Smooth muscle cell (in vitro differentiated cells): Measurements from ENCODE around the gene NKAIN2. TPM values are rescaled to one million over a fixed set of nuclear protein-coding genes. Genes with fewer than 3 reads are reported as not detected.
A peak's percentile ranks its signal among the peaks of the same experiment; 100 is the strongest.
"Not testable (repeated sequence)": the region's sequence is repeated elsewhere in the genome, so short reads cannot be mapped to it uniquely, and the experiment has no call there.

Source experiments
- DNase-seq: peaks from one replicate; lab custom pipeline; 2025; ENCODE audit not compliant: unreplicated experiment; lab: John Stamatoyannopoulos, UW
- H2AFZ ChIP-seq: fragments of 200-600 bp; sonication (generic); 2 replicates; pipeline ENCODE4 v1.6.0; 2016; ENCODE audit warnings: antibody characterized with exemption, low read depth, mild to moderate bottlenecking
- H3F3A ChIP-seq: fragments of 200-600 bp; sonication (generic); 2 replicates; pipeline ENCODE4 v1.6.0; 2017; ENCODE audit warnings: antibody characterized with exemption, low read depth
- H3K27ac ChIP-seq: fragments of 200-600 bp; sonication (generic); 2 replicates; pipeline ENCODE4 v1.5.1; 2016; ENCODE audit warnings: low read depth, mild to moderate bottlenecking
- H3K27me3 ChIP-seq: fragments of 200-600 bp; sonication (generic); 2 replicates; pipeline ENCODE4 v1.6.1; 2016; ENCODE audit warnings: low read depth, mild to moderate bottlenecking
- H3K36me3 ChIP-seq: fragments of 200-600 bp; sonication (generic); 2 replicates; pipeline ENCODE4 v1.5.1; 2016; ENCODE audit warnings: low read depth
- H3K4me1 ChIP-seq: fragments of 200-600 bp; sonication (generic); 2 replicates; pipeline ENCODE4 v1.5.1; 2016; ENCODE audit warnings: low read depth
- H3K4me2 ChIP-seq: fragments of 200-600 bp; sonication (generic); 2 replicates; pipeline ENCODE4 v1.6.0; 2016; ENCODE audit warnings: mild to moderate bottlenecking
- H3K4me3 ChIP-seq: fragments of 200-600 bp; sonication (generic); 2 replicates; pipeline ENCODE4 v1.5.1; 2016; ENCODE audit warnings: mild to moderate bottlenecking
- H3K79me2 ChIP-seq: fragments of 200-600 bp; sonication (generic); 2 replicates; pipeline ENCODE4 v1.6.0; 2016; ENCODE audit warnings: low read depth, mild to moderate bottlenecking
- H3K9ac ChIP-seq: fragments of 200-600 bp; sonication (generic); 2 replicates; pipeline ENCODE4 v1.6.0; 2016; ENCODE audit warnings: low read depth
- H3K9me3 ChIP-seq: fragments of 200-600 bp; sonication (generic); replicated peaks from 2 replicates; pipeline ENCODE4 v1.5.1; 2016; ENCODE audit warnings: low read depth
- H4K20me1 ChIP-seq: fragments of 200-600 bp; sonication (generic); 2 replicates; pipeline ENCODE4 v1.6.0; 2016; ENCODE audit warnings: low read depth
- WGBS: methylation state at CpG from one replicate; pipeline ENCODE4 v1.1.7; 2016; ENCODE audit warnings: low lambda C conversion rate; 5-methylcytosine and 5-hydroxymethylcytosine counted together
- polyA plus RNA-seq: library from polyadenylated mRNA; unstranded; fragments of >200 nt; fragmentation: Nextera tagmentation; extraction: Ambion mirVana; gene quantifications from 2 replicates; pipeline ENCODE4 v1.2.1, GENCODE V29; 2016
- total RNA-seq: library from RNA; depleted of rRNA; stranded (reverse); fragments of >200 nt; gene quantifications from 2 replicates; pipeline ENCODE4 v1.2.3, GENCODE V29; 2014
- TF ChIP-seq, protein P1 (sequence below): fragments of 200-600 bp; sonication (generic); IDR thresholded peaks from 2 replicates; pipeline ENCODE4 v1.5.1; 2017; ENCODE audit warnings: borderline replicate concordance, mild to moderate bottlenecking, antibody characterized with exemption; ENCODE audit not compliant: insufficient read depth, poor library complexity, severe bottlenecking

NKAIN2 gene
- total and polyA plus RNA-seq, 2 experiments from 2014 or later, result 0.09 TPM; not detected in 1

- Histone ChIP-seq H4K20me1 (no peaks in the 10 kb centered on the region), H3K9me3 (no peaks in the 10 kb centered on the region), H3F3A (no peaks in the 10 kb centered on the region), H3K36me3 (no peaks in the 10 kb centered on the region), H3K4me3 (no peak overlapping the region), H3K27me3 (no peaks in the 10 kb centered on the region), H3K4me2 (no peak overlapping the region), H2AFZ (no peak overlapping the region), H3K4me1 (no peaks in the 10 kb centered on the region), H3K27ac (no peak overlapping the region), H3K79me2 (no peaks in the 10 kb centered on the region), H3K9ac (no peak overlapping the region)
- TF ChIP-seq, protein P1, sequence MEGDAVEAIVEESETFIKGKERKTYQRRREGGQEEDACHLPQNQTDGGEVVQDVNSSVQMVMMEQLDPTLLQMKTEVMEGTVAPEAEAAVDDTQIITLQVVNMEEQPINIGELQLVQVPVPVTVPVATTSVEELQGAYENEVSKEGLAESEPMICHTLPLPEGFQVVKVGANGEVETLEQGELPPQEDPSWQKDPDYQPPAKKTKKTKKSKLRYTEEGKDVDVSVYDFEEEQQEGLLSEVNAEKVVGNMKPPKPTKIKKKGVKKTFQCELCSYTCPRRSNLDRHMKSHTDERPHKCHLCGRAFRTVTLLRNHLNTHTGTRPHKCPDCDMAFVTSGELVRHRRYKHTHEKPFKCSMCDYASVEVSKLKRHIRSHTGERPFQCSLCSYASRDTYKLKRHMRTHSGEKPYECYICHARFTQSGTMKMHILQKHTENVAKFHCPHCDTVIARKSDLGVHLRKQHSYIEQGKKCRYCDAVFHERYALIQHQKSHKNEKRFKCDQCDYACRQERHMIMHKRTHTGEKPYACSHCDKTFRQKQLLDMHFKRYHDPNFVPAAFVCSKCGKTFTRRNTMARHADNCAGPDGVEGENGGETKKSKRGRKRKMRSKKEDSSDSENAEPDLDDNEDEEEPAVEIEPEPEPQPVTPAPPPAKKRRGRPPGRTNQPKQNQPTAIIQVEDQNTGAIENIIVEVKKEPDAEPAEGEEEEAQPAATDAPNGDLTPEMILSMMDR, result no peak
- 77% methylated on average over 2 of the region's 2 CpGs for WGBS
- no peak for DNase-seq
Observed at GRCh38 chr6:124396361-124396760, 592.7 kb downstream of the NKAIN2 start.

DNA sequence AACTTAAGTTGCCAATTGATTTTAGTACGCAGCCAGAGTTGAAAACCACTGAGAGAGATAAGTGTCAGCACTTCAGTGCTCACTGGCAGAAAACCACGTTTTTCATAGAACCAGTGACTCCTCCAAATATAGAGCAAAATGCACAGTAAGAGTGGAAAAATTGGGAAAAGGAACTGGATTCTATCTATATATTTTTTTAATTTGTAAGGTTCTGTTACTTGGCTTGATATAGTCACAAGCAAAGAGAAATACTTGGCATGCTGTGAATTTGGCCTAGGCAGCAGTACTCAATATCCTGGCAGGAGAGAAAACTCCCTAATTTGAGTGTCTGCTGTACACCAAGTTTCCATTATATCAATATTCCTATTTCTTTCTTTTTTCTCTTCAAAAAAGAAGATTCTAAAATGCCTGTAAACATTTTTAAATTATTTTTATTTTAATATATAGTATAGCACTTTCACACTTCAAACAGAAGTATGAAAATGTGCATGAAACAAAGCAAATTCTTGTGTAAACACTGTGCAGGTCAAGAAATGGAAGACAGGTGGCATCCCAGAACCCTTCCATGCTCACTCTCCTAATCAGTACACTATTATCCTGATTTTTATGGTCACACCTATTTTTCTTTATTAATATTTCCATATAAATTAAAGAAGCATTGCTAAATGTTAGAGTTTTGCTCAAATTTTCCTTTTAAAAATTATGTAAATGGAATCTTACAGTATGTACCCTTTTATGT lies 596.8 kb downstream of the NKAIN2 start:
- Histone ChIP-seq H2AFZ (no peak overlapping the region), H3K9ac (no peak overlapping the region), H3K4me1 (no peaks in the 10 kb centered on the region), H4K20me1 (no peaks in the 10 kb centered on the region), H3K27me3 (no peaks in the 10 kb centered on the region), H3K36me3 (no peaks in the 10 kb centered on the region), H3K9me3 (no peaks in the 10 kb centered on the region), H3K4me2 (no peak overlapping the region), H3K27ac (no peak overlapping the region), H3F3A (no peaks in the 10 kb centered on the region), H3K79me2 (no peaks in the 10 kb centered on the region), H3K4me3 (no peak overlapping the region)
- TF ChIP-seq, protein P1, result peak; percentile 15
- DNase-seq, result no peak
- 76% methylated on average over 2 of the region's 2 CpGs for WGBS

- not testable (repeated sequence) for DNase-seq, H4K20me1 ChIP-seq
Observed at GRCh38 chr6:124410425-124410824, 606.8 kb downstream of the NKAIN2 start.

GRCh38 chr6:124412657-124413056 lies 609.0 kb downstream of the NKAIN2 start:
- H2AFZ ChIP-seq, H3K9me3 ChIP-seq, DNase-seq, H3K4me1 ChIP-seq, H3K79me2 ChIP-seq, H3K36me3 ChIP-seq, H4K20me1 ChIP-seq, H3K9ac ChIP-seq, H3K4me3 ChIP-seq, H3F3A ChIP-seq, H3K27me3 ChIP-seq, H3K27ac ChIP-seq, H3K4me2 ChIP-seq: not testable (repeated sequence)
- 89% methylated on average over 9 of the region's 10 CpGs for WGBS

More at GRCh38 chr6:124410425-124410824, 606.8 kb downstream of the NKAIN2 start:
- not testable (repeated sequence) for H3K27ac ChIP-seq, H3K36me3 ChIP-seq, H3K4me3 ChIP-seq, H3K27me3 ChIP-seq, H3K9me3 ChIP-seq, H3K9ac ChIP-seq, H3K4me1 ChIP-seq, H2AFZ ChIP-seq, H3F3A ChIP-seq, H3K79me2 ChIP-seq, H3K4me2 ChIP-seq
- WGBS, result 85% methylated on average over 4 of the region's 4 CpGs
